GM10266 (cell line): Measurements from ENCODE around the gene TENM4.

ENCODE experiments used
- DNase-seq: peaks from one replicate; pipeline ENCODE4 v3.0.0; 2012; ENCODE audit errors: extremely low spot score
- CTCF ChIP-seq: IDR thresholded peaks from 2 replicates; pipeline ENCODE4 v1.5.1; 2012; ENCODE audit warnings: mild to moderate bottlenecking, low read depth; ENCODE audit not compliant: control insufficient read depth, insufficient read depth; ENCODE audit errors: missing control alignments

Gene TENM4

GRCh38 chr11:78659326-78660270 is 781.2 kb downstream of the TENM4 start:
- TF ChIP-seq CTCF: no peak
- no peak for DNase-seq

GRCh38 chr11:78657968-78658839 is 782.6 kb downstream of the TENM4 start:
- DNase-seq: no peak
- no peak for TF ChIP-seq CTCF

- no peak for DNase-seq
- TF ChIP-seq CTCF: no peak
Observed at GRCh38 chr11:78657441-78657840, 783.4 kb downstream of the TENM4 start.

- no peak for DNase-seq
- TF ChIP-seq CTCF: no peak
Observed at GRCh38 chr11:78656984-78657383, 783.8 kb downstream of the TENM4 start.

- TF ChIP-seq CTCF: no peak
- no peak for DNase-seq
Observed at GRCh38 chr11:78656327-78656726, 784.5 kb downstream of the TENM4 start.

GRCh38 chr11:78655561-78655960 is 785.3 kb downstream of the TENM4 start:
- DNase-seq: no peak
- TF ChIP-seq CTCF: no peak
